ENCODE results near the gene CCDC34. TPM values are rescaled to one million over a fixed set of nuclear protein-coding genes. Genes with fewer than 3 reads are reported as not detected.
"Not testable (repeated sequence)": the region's sequence is repeated elsewhere in the genome, so short reads cannot be mapped to it uniquely, and the experiment has no call there.

Gene CCDC34
- polyA plus RNA-seq, 2 donors = 7.0 to 7.8 TPM

GRCh38 chr11:27331981-27332380, 31.0 kb downstream of the CCDC34 start:
- Histone ChIP-seq H3K27ac (ENCODE audit: low read depth in 2 of 2, low read length in 1 of 2) (no peak overlapping the region), H3K4me3 (ENCODE audit: low read depth in 1 of 2, low read length in 2 of 2) (no peak overlapping the region), H3K4me1 (ENCODE audit: control insufficient read depth in 2 of 2, insufficient read depth in 2 of 2, low read length in 1 of 2) (no peaks in the 10 kb centered on the region), H3K36me3 (ENCODE audit: control insufficient read depth in 2 of 2, insufficient read depth in 2 of 2, low read length in 1 of 2) (no peaks in the 10 kb centered on the region), H3K9me3 (ENCODE audit: control insufficient read depth in 2 of 2, insufficient read depth in 1 of 2, low read depth in 1 of 2, low read length in 1 of 2) (no peaks in the 10 kb centered on the region), H3K27me3 (ENCODE audit: control insufficient read depth in 1 of 2, insufficient read depth in 2 of 2, low read length in 2 of 2) (no peaks in the 10 kb centered on the region)
- WGBS, 2 donors = 53 to 61% methylated on average over 2 of the region's 2 CpGs

- Histone ChIP-seq H3K4me3 (ENCODE audit: low read depth in 1 of 2, low read length in 2 of 2) (no peak overlapping the region), H3K27ac (ENCODE audit: low read depth in 2 of 2, low read length in 1 of 2) (no peak overlapping the region), H3K9me3 (ENCODE audit: control insufficient read depth in 2 of 2, insufficient read depth in 1 of 2, low read depth in 1 of 2, low read length in 1 of 2) (no peaks in the 10 kb centered on the region), H3K36me3 (ENCODE audit: control insufficient read depth in 2 of 2, insufficient read depth in 2 of 2, low read length in 1 of 2) (no peaks in the 10 kb centered on the region), H3K4me1 (ENCODE audit: control insufficient read depth in 2 of 2, insufficient read depth in 2 of 2, low read length in 1 of 2) (no peaks in the 10 kb centered on the region), H3K27me3 (ENCODE audit: control insufficient read depth in 1 of 2, insufficient read depth in 2 of 2, low read length in 2 of 2) (no peaks in the 10 kb centered on the region)
- WGBS, 2 donors = 90 to 92% methylated on average over 1 of the region's 1 CpG
Observed at GRCh38 chr11:27330633-27331270, 32.3 kb downstream of the CCDC34 start.

DNA sequence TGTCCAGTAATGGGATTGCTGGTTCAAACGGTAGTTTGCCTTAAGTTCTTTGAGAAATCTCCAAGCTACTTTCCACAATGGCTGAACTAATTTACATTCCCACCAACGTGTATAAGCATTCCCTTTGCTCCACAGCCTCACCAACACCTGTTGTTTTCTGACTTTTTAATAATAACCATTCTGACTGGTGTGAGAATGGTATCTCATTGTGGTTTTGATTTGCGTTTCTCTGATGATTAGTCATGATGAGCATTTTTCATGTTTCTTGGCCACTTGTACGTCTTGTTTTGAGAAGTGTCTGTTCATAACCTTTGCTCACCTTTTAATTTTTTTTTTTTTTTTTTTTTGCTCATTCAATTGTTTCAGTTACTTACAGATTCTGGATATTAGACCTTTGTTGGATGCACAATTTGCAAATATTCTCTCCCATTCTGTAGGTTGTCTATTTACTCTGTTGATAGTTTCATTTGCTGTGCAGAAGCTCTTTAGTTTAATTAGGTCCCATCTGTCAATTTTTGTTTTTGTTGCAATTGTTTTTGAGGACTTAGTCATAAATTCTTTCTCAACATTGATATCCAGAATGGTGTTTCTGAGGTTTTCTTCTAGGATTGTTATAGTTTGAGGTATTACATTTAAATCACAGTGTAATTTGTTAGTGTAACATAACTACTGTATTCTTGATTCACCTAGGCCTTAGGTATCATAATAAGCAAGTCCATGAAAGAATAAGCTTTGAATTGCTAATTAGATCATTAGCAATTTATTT, 33.0 kb downstream of the CCDC34 start:
- Histone ChIP-seq H3K9me3 (ENCODE audit: control insufficient read depth in 2 of 2, insufficient read depth in 1 of 2, low read depth in 1 of 2, low read length in 1 of 2) (no peaks in the 10 kb centered on the region), H3K36me3 (ENCODE audit: control insufficient read depth in 2 of 2, insufficient read depth in 2 of 2, low read length in 1 of 2) (no peaks in the 10 kb centered on the region), H3K27me3 (ENCODE audit: control insufficient read depth in 1 of 2, insufficient read depth in 2 of 2, low read length in 2 of 2) (no peaks in the 10 kb centered on the region), H3K4me1 (ENCODE audit: control insufficient read depth in 2 of 2, insufficient read depth in 2 of 2, low read length in 1 of 2) (no peaks in the 10 kb centered on the region), H3K27ac (ENCODE audit: low read depth in 2 of 2, low read length in 1 of 2) (no peak overlapping the region), H3K4me3 (ENCODE audit: low read depth in 1 of 2, low read length in 2 of 2) (no peak overlapping the region)
- WGBS, 2 donors = 79 to 83% methylated on average over 4 of the region's 4 CpGs

DNA sequence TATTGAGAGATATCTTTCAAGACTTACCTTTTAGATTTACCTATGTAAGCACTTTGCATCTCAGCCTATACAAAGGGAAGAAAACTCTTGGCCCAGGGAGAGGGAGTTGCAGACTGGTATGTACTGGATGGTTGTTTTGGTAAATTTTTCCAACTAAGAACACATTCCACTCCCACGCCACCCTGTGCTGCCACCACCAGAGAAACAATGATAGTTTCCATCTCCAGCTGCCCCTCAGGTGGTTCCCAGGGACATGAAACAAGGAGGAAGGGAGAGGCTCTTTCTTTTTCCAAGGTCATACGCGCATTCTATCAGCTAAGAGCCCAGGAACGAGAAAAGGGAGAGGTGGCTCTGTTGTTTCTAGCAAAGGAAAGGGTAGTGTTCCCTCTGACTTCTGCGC, 34.4 kb downstream of the CCDC34 start:
- Histone ChIP-seq H3K36me3 (ENCODE audit: control insufficient read depth in 2 of 2, insufficient read depth in 2 of 2, low read length in 1 of 2) (no peaks in the 10 kb centered on the region), H3K27ac (ENCODE audit: low read depth in 2 of 2, low read length in 1 of 2) (no peak overlapping the region), H3K27me3 (ENCODE audit: control insufficient read depth in 1 of 2, insufficient read depth in 2 of 2, low read length in 2 of 2) (no peaks in the 10 kb centered on the region), H3K4me1 (ENCODE audit: control insufficient read depth in 2 of 2, insufficient read depth in 2 of 2, low read length in 1 of 2) (no peaks in the 10 kb centered on the region), H3K4me3 (ENCODE audit: low read depth in 1 of 2, low read length in 2 of 2) (no peak overlapping the region), H3K9me3 (ENCODE audit: control insufficient read depth in 2 of 2, insufficient read depth in 1 of 2, low read depth in 1 of 2, low read length in 1 of 2) (no peaks in the 10 kb centered on the region)
- WGBS, 2 donors = 85 to 96% methylated on average over 5 of the region's 5 CpGs

GRCh38 chr11:27327064-27327463, 36.0 kb downstream of the CCDC34 start:
- H3K4me1 ChIP-seq (ENCODE audit: control insufficient read depth in 2 of 2, insufficient read depth in 2 of 2, low read length in 1 of 2); H3K27me3 ChIP-seq (ENCODE audit: control insufficient read depth in 1 of 2, insufficient read depth in 2 of 2, low read length in 2 of 2); H3K27ac ChIP-seq (ENCODE audit: low read depth in 2 of 2, low read length in 1 of 2); H3K36me3 ChIP-seq (ENCODE audit: control insufficient read depth in 2 of 2, insufficient read depth in 2 of 2, low read length in 1 of 2); H3K9me3 ChIP-seq (ENCODE audit: control insufficient read depth in 2 of 2, insufficient read depth in 1 of 2, low read depth in 1 of 2, low read length in 1 of 2); H3K4me3 ChIP-seq (ENCODE audit: low read depth in 1 of 2, low read length in 2 of 2): not testable (repeated sequence)
- 89 to 100% methylated on average over 1 of the region's 2 CpGs for WGBS, 2 donors

DNA sequence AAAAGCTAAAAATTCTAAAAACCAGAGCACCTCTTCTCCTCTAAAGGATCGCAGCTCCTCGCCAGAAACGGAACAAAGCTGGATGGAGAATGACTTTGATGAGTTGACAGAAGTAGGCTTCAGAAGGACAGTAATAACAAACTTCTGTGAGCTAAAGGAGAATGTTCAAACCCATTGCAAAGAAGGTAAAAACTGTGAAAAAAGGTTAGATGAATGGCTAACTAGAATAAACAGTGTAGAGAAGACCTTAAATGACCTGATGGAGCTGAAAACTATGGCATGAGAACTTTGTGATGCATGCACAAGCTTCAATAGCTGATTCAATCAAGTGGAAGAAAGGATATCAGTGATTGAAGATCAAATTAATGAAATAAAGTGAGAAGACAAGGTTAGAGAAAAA, 40.8 kb downstream of the CCDC34 start:
- H3K27ac ChIP-seq (ENCODE audit: low read depth in 2 of 2, low read length in 1 of 2); H3K36me3 ChIP-seq (ENCODE audit: control insufficient read depth in 2 of 2, insufficient read depth in 2 of 2, low read length in 1 of 2); H3K27me3 ChIP-seq (ENCODE audit: control insufficient read depth in 1 of 2, insufficient read depth in 2 of 2, low read length in 2 of 2); H3K9me3 ChIP-seq (ENCODE audit: control insufficient read depth in 2 of 2, insufficient read depth in 1 of 2, low read depth in 1 of 2, low read length in 1 of 2); H3K4me3 ChIP-seq (ENCODE audit: low read depth in 1 of 2, low read length in 2 of 2); H3K4me1 ChIP-seq (ENCODE audit: control insufficient read depth in 2 of 2, insufficient read depth in 2 of 2, low read length in 1 of 2): not testable (repeated sequence)
- WGBS, 2 donors = 73 to 83% methylated on average over 3 of the region's 3 CpGs

DNA sequence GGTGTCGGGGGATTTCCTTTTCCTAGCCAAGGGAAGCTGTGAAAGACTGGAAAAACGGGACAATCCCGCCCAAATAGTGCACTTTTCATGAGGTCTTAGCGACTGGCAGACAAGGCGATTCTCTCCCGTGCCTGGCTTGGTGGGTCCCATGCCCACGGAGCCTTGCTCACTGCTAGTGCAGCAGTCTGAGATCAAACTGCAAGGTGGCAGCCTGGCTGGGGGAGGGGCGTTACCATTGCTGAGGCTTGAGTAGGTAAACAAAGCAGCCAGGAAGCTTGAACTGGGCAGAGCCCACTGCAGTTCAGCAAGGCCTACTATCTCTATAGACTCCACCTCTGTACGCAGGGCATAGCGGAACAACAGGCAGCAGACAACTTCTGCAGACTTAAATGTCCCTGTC, 41.7 kb downstream of the CCDC34 start:
- not testable (repeated sequence) for H3K9me3 ChIP-seq (ENCODE audit: control insufficient read depth in 2 of 2, insufficient read depth in 1 of 2, low read depth in 1 of 2, low read length in 1 of 2); H3K27me3 ChIP-seq (ENCODE audit: control insufficient read depth in 1 of 2, insufficient read depth in 2 of 2, low read length in 2 of 2); H3K4me3 ChIP-seq (ENCODE audit: low read depth in 1 of 2, low read length in 2 of 2); H3K27ac ChIP-seq (ENCODE audit: low read depth in 2 of 2, low read length in 1 of 2); H3K4me1 ChIP-seq (ENCODE audit: control insufficient read depth in 2 of 2, insufficient read depth in 2 of 2, low read length in 1 of 2); H3K36me3 ChIP-seq (ENCODE audit: control insufficient read depth in 2 of 2, insufficient read depth in 2 of 2, low read length in 1 of 2)
- 91 to 93% methylated on average over 10 of the region's 10 CpGs for WGBS, 2 donors

DNA sequence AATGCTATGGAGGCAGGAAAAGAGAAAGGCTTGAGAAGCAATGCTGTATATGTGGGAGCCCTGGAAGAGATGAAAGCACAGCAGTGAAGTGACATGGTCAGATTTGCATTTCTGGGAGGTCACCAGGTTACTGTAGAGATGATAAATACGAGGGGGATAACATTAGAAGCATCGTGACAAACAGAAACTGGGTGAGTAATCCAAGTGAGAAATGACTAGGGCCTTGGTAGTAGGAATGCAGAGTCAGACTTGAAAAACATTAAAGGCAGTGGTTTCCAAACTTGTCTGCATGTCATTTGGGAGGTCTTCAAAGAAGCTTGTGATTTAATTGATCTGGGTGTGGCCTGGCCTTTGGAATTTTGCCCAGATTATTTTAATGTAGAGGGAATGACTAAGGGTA, 43.9 kb downstream of the CCDC34 start:
- H3K36me3 ChIP-seq (ENCODE audit: control insufficient read depth in 2 of 2, insufficient read depth in 2 of 2, low read length in 1 of 2) = no peaks in the 10 kb centered on the region
- WGBS, 2 donors = 29 to 35% methylated on average over 2 of the region's 2 CpGs

GRCh38 chr11:27317751-27318150, 45.3 kb downstream of the CCDC34 start:
- Histone ChIP-seq H3K4me3 (ENCODE audit: low read depth in 1 of 2, low read length in 2 of 2) (no peak overlapping the region), H3K9me3 (ENCODE audit: control insufficient read depth in 2 of 2, insufficient read depth in 1 of 2, low read depth in 1 of 2, low read length in 1 of 2) (no peaks in the 10 kb centered on the region), H3K27ac (ENCODE audit: low read depth in 2 of 2, low read length in 1 of 2) (no peak overlapping the region), H3K36me3 (ENCODE audit: control insufficient read depth in 2 of 2, insufficient read depth in 2 of 2, low read length in 1 of 2) (no peaks in the 10 kb centered on the region), H3K27me3 (ENCODE audit: control insufficient read depth in 1 of 2, insufficient read depth in 2 of 2, low read length in 2 of 2) (no peaks in the 10 kb centered on the region), H3K4me1 (ENCODE audit: control insufficient read depth in 2 of 2, insufficient read depth in 2 of 2, low read length in 1 of 2) (no peaks in the 10 kb centered on the region)
- 67 to 73% methylated on average over 2 of the region's 2 CpGs for WGBS, 2 donors

More for the DNA sequence above, 43.9 kb downstream of the CCDC34 start:
- H3K4me1 ChIP-seq (ENCODE audit: control insufficient read depth in 2 of 2, insufficient read depth in 2 of 2, low read length in 1 of 2) = no peaks in the 10 kb centered on the region
- H3K27ac ChIP-seq (ENCODE audit: low read depth in 2 of 2, low read length in 1 of 2) = no peak overlapping the region
- no peak overlapping the region for H3K4me3 ChIP-seq (ENCODE audit: low read depth in 1 of 2, low read length in 2 of 2)
- no peaks in the 10 kb centered on the region for H3K27me3 ChIP-seq (ENCODE audit: control insufficient read depth in 1 of 2, insufficient read depth in 2 of 2, low read length in 2 of 2)
- no peaks in the 10 kb centered on the region for H3K9me3 ChIP-seq (ENCODE audit: control insufficient read depth in 2 of 2, insufficient read depth in 1 of 2, low read depth in 1 of 2, low read length in 1 of 2)

DNA sequence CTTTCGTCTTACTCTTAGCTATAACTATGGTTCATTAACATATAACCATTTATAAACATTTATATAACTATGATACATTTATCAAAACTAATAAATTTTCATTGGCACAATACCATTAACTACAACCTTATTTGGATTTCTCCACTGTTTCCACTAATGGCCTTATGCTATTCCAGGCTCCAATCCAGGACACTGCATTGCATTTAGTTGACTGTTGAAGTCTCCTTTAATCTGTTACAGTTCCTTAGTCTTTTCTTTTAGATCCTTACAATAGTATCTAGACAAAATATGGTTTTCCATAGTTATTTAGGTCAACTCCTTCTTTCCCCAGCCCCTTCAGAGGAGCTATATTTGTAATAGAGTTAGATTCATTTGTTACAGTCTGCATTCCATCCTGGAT, 47.2 kb downstream of the CCDC34 start:
- H3K27me3 ChIP-seq (ENCODE audit: control insufficient read depth in 1 of 2, insufficient read depth in 2 of 2, low read length in 2 of 2) = no peaks in the 10 kb centered on the region
- H3K27ac ChIP-seq (ENCODE audit: low read depth in 2 of 2, low read length in 1 of 2) = no peak overlapping the region
- WGBS, 2 donors = 86 to 87% methylated on average over 1 of the region's 1 CpG
- no peaks in the 10 kb centered on the region for H3K4me1 ChIP-seq (ENCODE audit: control insufficient read depth in 2 of 2, insufficient read depth in 2 of 2, low read length in 1 of 2)
- H3K36me3 ChIP-seq (ENCODE audit: control insufficient read depth in 2 of 2, insufficient read depth in 2 of 2, low read length in 1 of 2) = no peaks in the 10 kb centered on the region
- no peak overlapping the region for H3K4me3 ChIP-seq (ENCODE audit: low read depth in 1 of 2, low read length in 2 of 2)
- H3K9me3 ChIP-seq (ENCODE audit: control insufficient read depth in 2 of 2, insufficient read depth in 1 of 2, low read depth in 1 of 2, low read length in 1 of 2) = no peaks in the 10 kb centered on the region

Data from esophagus (tissue), 2 donors.